ENCODE measurements around the gene ZNF835.

ZNF835 gene

DNA sequence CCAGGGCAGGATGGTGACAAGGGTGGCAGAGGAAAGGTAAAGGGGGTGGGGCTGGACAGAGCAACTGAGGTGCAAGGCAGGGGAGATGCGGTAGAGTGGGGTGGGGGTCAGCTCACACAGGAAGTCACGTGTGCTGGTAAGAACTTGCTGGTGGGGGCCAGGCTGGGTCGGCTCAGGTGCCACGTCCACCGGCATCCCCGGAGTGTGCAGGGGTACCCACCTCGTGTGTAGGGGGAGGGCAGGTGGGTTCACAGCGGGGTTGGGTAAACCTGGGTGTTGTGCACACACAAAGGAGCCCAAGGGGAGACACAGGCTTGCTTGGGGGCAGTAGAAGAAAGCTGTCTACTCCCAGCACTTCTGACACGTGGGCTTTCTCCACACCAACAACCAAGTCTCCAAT lies 2.9 kb downstream of the ZNF835 start:
- no peak for DNase-seq (ENCODE audit: low spot score)
- TF ChIP-seq, protein P1, sequence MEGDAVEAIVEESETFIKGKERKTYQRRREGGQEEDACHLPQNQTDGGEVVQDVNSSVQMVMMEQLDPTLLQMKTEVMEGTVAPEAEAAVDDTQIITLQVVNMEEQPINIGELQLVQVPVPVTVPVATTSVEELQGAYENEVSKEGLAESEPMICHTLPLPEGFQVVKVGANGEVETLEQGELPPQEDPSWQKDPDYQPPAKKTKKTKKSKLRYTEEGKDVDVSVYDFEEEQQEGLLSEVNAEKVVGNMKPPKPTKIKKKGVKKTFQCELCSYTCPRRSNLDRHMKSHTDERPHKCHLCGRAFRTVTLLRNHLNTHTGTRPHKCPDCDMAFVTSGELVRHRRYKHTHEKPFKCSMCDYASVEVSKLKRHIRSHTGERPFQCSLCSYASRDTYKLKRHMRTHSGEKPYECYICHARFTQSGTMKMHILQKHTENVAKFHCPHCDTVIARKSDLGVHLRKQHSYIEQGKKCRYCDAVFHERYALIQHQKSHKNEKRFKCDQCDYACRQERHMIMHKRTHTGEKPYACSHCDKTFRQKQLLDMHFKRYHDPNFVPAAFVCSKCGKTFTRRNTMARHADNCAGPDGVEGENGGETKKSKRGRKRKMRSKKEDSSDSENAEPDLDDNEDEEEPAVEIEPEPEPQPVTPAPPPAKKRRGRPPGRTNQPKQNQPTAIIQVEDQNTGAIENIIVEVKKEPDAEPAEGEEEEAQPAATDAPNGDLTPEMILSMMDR (conservative IDR thresholded peaks at IDR 0.05; ENCODE audit: low read depth): no peak
- ChIA-PET POLR2A (ENCODE audit: low non-redundant PET) (no interaction called here), CTCF (no interaction called here)
- no peak overlapping the region for H3K27ac ChIP-seq

DNA sequence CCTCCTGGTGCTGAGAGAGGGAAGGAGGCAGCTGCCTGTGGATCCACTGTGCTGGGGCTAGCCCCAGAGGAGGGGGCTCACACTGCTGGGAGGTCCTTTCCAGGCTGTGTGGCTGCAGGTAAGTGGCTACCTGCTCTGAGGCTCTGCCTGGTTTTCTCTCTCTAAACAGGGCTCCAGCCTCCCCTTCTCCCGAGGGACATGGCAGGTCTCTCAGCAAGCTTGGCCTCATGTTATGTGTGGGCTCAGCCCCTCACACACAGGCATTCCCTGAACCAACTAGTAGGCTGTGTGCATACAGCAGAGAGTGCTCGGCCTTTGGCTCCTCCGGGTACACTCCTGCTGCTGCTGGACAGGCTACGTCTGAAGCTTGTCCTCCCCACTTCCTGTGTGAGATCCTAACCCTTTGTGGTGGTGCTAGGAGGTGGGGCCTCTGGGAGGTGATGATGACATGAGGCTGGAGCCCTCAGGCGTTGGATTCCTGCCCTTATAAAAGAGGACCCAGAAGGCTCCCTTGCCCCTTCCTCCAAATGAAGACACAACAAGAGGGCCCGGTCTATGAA lies 4.2 kb downstream of the ZNF835 start:
- ChIA-PET POLR2A (ENCODE audit: low non-redundant PET) (no interaction called here), CTCF (no interaction called here)
- DNase-seq (ENCODE audit: low spot score): no peak
- TF ChIP-seq, protein P1 (conservative IDR thresholded peaks at IDR 0.05; ENCODE audit: low read depth): no peak
- H3K27ac ChIP-seq: no peak overlapping the region

DNA sequence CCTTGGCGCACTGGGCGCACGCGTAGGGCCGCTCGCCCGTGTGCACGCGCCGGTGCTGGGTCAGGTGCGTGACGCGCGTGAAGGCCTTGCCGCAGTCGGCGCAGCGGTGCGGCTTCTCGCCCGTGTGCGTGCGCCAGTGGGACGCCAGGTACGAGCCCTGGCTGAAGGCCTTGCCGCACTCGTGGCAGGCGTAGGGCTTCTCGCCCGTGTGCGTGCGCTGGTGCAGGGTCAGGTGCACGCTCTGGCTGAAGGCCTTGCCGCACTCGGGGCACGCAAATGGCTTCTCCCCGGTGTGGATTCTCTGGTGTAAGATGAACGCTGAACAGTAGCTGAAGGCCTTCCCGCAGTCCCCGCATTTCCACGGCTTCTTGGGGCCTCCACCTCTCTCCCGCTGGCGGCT lies 7.0 kb downstream of the ZNF835 start:
- TF ChIP-seq, protein P1 (conservative IDR thresholded peaks at IDR 0.05; ENCODE audit: low read depth): no peak
- H3K27ac ChIP-seq: no peak overlapping the region
- DNase-seq (ENCODE audit: low spot score): no peak
- CTCF ChIA-PET: interaction anchor here (0.7 kb wide), 1 partner anchor 269 kb away, joined by 3 read pairs; no protein-coding TSS in a partner anchor
- POLR2A ChIA-PET (ENCODE audit: low non-redundant PET): no interaction called here

DNA sequence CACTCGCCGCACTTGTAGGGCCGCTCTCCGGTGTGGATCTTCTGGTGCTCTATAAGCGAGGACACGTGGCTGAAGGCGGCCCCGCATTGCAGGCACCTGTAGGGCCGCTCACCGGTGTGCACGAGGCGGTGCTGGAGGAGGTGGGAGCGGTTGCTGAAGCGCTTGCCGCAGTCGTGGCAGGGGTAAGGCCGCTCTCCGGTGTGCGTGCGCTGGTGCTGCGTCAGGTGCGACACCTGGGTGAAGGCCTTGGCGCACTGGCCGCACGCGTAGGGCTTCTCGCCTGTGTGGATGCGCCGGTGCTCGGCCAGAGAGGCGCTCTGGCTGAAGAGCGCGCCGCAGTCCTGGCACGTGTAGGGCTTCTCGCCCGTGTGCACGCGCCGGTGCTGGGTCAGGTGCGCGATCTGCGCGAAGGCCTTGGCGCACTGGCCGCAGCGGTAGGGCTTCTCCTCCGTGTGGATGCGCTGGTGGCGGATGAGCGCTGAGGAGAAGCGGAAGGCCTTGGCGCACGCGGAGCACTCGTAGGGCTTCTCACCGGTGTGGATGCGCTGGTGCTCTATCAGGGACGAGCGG lies 7.5 kb downstream of the ZNF835 start:
- TF ChIP-seq, protein P1 (conservative IDR thresholded peaks at IDR 0.05; ENCODE audit: low read depth): no peak
- POLR2A ChIA-PET (ENCODE audit: low non-redundant PET): no interaction called here
- CTCF ChIA-PET: no interaction called here
- no peak for DNase-seq (ENCODE audit: low spot score)
- no peak overlapping the region for H3K27ac ChIP-seq

DNA sequence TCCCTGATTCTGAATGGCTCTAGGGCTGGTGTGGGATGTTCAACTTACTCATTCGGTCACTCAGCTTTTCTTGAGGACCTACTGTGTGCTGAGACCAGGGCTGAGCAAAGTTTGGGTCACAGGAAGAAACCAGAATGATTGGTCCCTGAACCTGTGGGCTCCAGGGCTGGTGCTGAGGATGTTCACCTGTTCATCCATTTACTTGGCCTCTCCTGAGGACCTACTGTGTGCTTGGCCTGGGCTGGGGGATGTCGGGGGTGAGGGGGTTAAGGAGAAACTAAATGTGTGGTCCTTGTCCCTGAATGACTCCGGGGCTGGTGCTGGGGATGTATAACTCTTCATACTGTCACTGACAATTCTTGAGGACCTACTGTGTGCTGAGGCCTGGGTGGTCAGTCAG lies 10.3 kb downstream of the ZNF835 start:
- ChIA-PET CTCF (no interaction called here), POLR2A (ENCODE audit: low non-redundant PET) (no interaction called here)
- TF ChIP-seq, protein P1 (conservative IDR thresholded peaks at IDR 0.05; ENCODE audit: low read depth): no peak
- no peak overlapping the region for H3K27ac ChIP-seq
- no peak for DNase-seq (ENCODE audit: low spot score)

DNA sequence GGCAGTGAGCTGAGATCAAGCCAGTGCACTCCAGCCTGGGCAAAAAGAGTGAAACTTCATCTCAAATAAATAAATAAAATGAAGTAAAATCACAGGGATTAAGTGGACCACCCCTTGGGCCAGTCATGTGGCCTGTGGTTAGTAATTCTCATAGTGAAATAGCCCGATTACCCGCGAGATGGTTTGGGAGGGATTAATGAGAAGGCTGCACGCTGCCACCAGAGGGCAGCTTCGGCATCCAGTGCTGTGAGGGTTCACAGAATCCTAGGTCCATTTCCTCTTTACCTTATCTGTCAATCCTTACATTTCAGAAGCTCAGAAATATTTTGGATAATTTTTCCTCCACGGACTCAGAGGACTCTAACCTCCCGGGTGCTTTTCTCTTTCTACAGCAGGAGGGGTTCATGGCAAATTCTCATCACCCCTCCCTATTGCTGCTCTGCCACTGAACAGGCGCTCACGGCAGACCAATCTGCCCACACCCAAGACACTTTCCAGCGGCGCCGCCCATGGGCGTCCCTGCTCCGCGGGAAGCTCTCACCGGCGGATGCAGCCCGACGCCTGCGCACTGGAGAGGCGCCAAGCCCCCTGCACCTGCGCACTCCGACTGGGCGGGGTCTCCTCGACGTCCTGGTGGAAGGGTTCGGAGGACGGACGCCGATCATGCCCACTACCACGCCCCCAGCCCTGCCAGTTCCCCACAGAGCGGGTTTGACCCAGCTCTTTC lies 11.0 kb downstream of the ZNF835 start:
- TF ChIP-seq, protein P1 (conservative IDR thresholded peaks at IDR 0.05; ENCODE audit: low read depth): no peak
- H3K27ac ChIP-seq: no peak overlapping the region
- CTCF ChIA-PET: no interaction called here
- no peak for DNase-seq (ENCODE audit: low spot score)
- POLR2A ChIA-PET (ENCODE audit: low non-redundant PET): no interaction called here

Data from RWPE1 (cell line).